Measurements from ENCODE around the gene FARS2.

Gene FARS2

GRCh38 chr6:5762561-5762968 is 501.3 kb downstream of the FARS2 start:
- DNase-seq (ENCODE audit: low read depth) = no peak

- no peak for DNase-seq (ENCODE audit: low read depth)
These were observed 502.1 kb downstream of the FARS2 start for GRCh38 chr6:5763407-5763806.

GRCh38 chr6:5763871-5764270 is 502.6 kb downstream of the FARS2 start:
- no peak for DNase-seq (ENCODE audit: low read depth)

GRCh38 chr6:5764401-5764955 is 503.2 kb downstream of the FARS2 start:
- no peak for DNase-seq (ENCODE audit: low read depth)

- no peak for DNase-seq (ENCODE audit: low read depth)
These were observed 503.9 kb downstream of the FARS2 start for GRCh38 chr6:5765141-5765760.

- no peak for DNase-seq (ENCODE audit: low read depth)
These were observed 504.9 kb downstream of the FARS2 start for GRCh38 chr6:5766260-5766659.

- DNase-seq (ENCODE audit: low read depth) = no peak
These were observed 506.2 kb downstream of the FARS2 start for GRCh38 chr6:5767471-5767870.

- DNase-seq (ENCODE audit: low read depth) = no peak
These were observed 509.9 kb downstream of the FARS2 start for GRCh38 chr6:5771211-5771610.

- DNase-seq (ENCODE audit: low read depth) = no peak
These were observed 510.6 kb downstream of the FARS2 start for GRCh38 chr6:5771759-5772390.

- no peak for DNase-seq (ENCODE audit: low read depth)
These were observed 511.3 kb downstream of the FARS2 start for GRCh38 chr6:5772408-5773120.

- DNase-seq (ENCODE audit: low read depth) = no peak
These were observed 514.8 kb downstream of the FARS2 start for GRCh38 chr6:5776104-5776503.

GRCh38 chr6:5776706-5777390 is 515.5 kb downstream of the FARS2 start:
- DNase-seq (ENCODE audit: low read depth) = no peak

- DNase-seq (ENCODE audit: low read depth) = no peak
These were observed 517.1 kb downstream of the FARS2 start for GRCh38 chr6:5778317-5778857.

GRCh38 chr6:5778906-5779305 is 517.6 kb downstream of the FARS2 start:
- DNase-seq (ENCODE audit: low read depth) = no peak

GRCh38 chr6:5781019-5781418 is 519.7 kb downstream of the FARS2 start:
- DNase-seq (ENCODE audit: low read depth) = no peak

- DNase-seq (ENCODE audit: low read depth) = no peak
These were observed 520.7 kb downstream of the FARS2 start for GRCh38 chr6:5781966-5782556.

GRCh38 chr6:5782783-5783547 is 521.7 kb downstream of the FARS2 start:
- no peak for DNase-seq (ENCODE audit: low read depth)

- no peak for DNase-seq (ENCODE audit: low read depth)
These were observed 522.3 kb downstream of the FARS2 start for GRCh38 chr6:5783584-5784089.

- DNase-seq (ENCODE audit: low read depth) = no peak
These were observed 523.9 kb downstream of the FARS2 start for GRCh38 chr6:5785249-5785648.

GRCh38 chr6:5786321-5786968 is 525.1 kb downstream of the FARS2 start:
- DNase-seq (ENCODE audit: low read depth) = no peak
